GM12878 (cell line): ENCODE results near the gene TBX10. TPM values are rescaled to one million over a fixed set of nuclear protein-coding genes. Genes with fewer than 3 reads are reported as not detected.

Experiments used
- BACH1 ChIP-seq: fragments of 450-650 bp; IDR thresholded peaks from 2 replicates; pipeline ENCODE4 v1.6.1; 2017; ENCODE audit warnings: mild to moderate bottlenecking, borderline replicate concordance
- CBX5 ChIP-seq: sonication (generic); IDR thresholded peaks from 2 replicates; pipeline ENCODE4 v1.6.1; 2016; ENCODE audit warnings: low read depth, moderate library complexity, mild to moderate bottlenecking, inconsistent platforms
- CHD4 ChIP-seq: fragments of 200-600 bp; sonication (generic); IDR thresholded peaks from 2 replicates; pipeline ENCODE4 v1.6.1; 2016; ENCODE audit warnings: mild to moderate bottlenecking
- CREM ChIP-seq: IDR thresholded peaks from 2 replicates; pipeline ENCODE4 v1.6.1; 2014; ENCODE audit warnings: antibody characterized with exemption, low read depth
- EZH2 ChIP-seq: IDR thresholded peaks from 2 replicates; pipeline ENCODE4 v1.6.1; 2012; ENCODE audit warnings: low read depth, mild to moderate bottlenecking, control low read depth, inconsistent platforms, low read length, borderline replicate concordance; ENCODE audit not compliant: control insufficient read depth
- FOS ChIP-seq: IDR thresholded peaks from 3 replicates; pipeline ENCODE4 v1.6.1; 2011; ENCODE audit warnings: borderline replicate concordance; ENCODE audit not compliant: insufficient read length; ENCODE audit errors: extremely low read depth
- FOXK2 ChIP-seq: fragments of 450-650 bp; IDR thresholded peaks from 2 replicates; pipeline ENCODE4 v1.6.1; 2017; ENCODE audit warnings: mild to moderate bottlenecking, moderate library complexity
- IRF3 ChIP-seq: fragments of 450-650 bp; IDR thresholded peaks from 2 replicates; pipeline ENCODE4 v1.6.1; 2014; ENCODE audit warnings: mild to moderate bottlenecking
- JUND ChIP-seq: IDR thresholded peaks from 2 replicates; pipeline ENCODE4 v1.6.1; 2012; ENCODE audit warnings: low read depth, mild to moderate bottlenecking, low read length, improper control_type of control experiment, moderate library complexity
- LARP7 ChIP-seq: fragments of 450-650 bp; IDR thresholded peaks from 2 replicates; pipeline ENCODE4 v1.6.1; 2017; ENCODE audit warnings: mild to moderate bottlenecking
- MEF2A ChIP-seq: IDR thresholded peaks from 2 replicates; pipeline ENCODE4 v1.6.1; 2011; ENCODE audit warnings: low read depth, mild to moderate bottlenecking, low read length, moderate library complexity; ENCODE audit not compliant: insufficient read depth
- MYC ChIP-seq: IDR thresholded peaks from 2 replicates; pipeline ENCODE4 v1.6.1; 2011; ENCODE audit warnings: mild to moderate bottlenecking, low read length, moderate library complexity, inconsistent platforms; ENCODE audit not compliant: insufficient read depth, insufficient replicate concordance, insufficient read length, severe bottlenecking
- NFXL1 ChIP-seq: fragments of 450-650 bp; IDR thresholded peaks from 2 replicates; pipeline ENCODE4 v1.6.1; 2017; ENCODE audit warnings: antibody characterized with exemption, mild to moderate bottlenecking, borderline replicate concordance
- PKNOX1 ChIP-seq: fragments of 450-650 bp; IDR thresholded peaks from 2 replicates; pipeline ENCODE4 v1.6.1; 2016; ENCODE audit warnings: mild to moderate bottlenecking
- POLR2AphosphoS2 ChIP-seq: IDR thresholded peaks from 2 replicates; pipeline ENCODE4 v1.6.1; 2011; ENCODE audit warnings: low read depth, mild to moderate bottlenecking, low read length, improper control_type of control experiment, moderate library complexity
- POLR2AphosphoS5 ChIP-seq: IDR thresholded peaks from 2 replicates; pipeline ENCODE4 v1.6.1; 2011; ENCODE audit warnings: mild to moderate bottlenecking, low read length, inconsistent platforms
- POU2F2 ChIP-seq: IDR thresholded peaks from 3 replicates; pipeline ENCODE4 v1.6.1; 2011; ENCODE audit warnings: low read depth, mild to moderate bottlenecking, low read length, borderline replicate concordance
- RB1 ChIP-seq: fragments of 450-650 bp; formaldehyde crosslinking; IDR thresholded peaks from 2 replicates; pipeline ENCODE4 v1.6.1; 2017; ENCODE audit warnings: mild to moderate bottlenecking, borderline replicate concordance
- SMAD5 ChIP-seq: IDR thresholded peaks from 2 replicates; pipeline ENCODE4 v1.6.1; 2016; ENCODE audit warnings: antibody characterized with exemption, low read depth
- SP1 ChIP-seq: IDR thresholded peaks from one replicate; pipeline ENCODE4 v1.6.1; 2011; ENCODE audit warnings: low read depth, low read length
- SPI1 ChIP-seq: IDR thresholded peaks from 2 replicates; pipeline ENCODE4 v1.6.1; 2011; ENCODE audit warnings: low read depth, mild to moderate bottlenecking, low read length, moderate library complexity, borderline replicate concordance; ENCODE audit not compliant: insufficient read depth
- SUPT20H ChIP-seq: IDR thresholded peaks from 2 replicates; pipeline ENCODE4 v1.6.1; 2011; ENCODE audit warnings: low read depth, mild to moderate bottlenecking, low read length, moderate library complexity, borderline replicate concordance; ENCODE audit not compliant: control insufficient read depth
- SUZ12 ChIP-seq: fragments of 200-600 bp; sonication (generic); IDR thresholded peaks from one replicate; pipeline ENCODE4 v1.6.1; 2018; ENCODE audit warnings: antibody characterized with exemption, mild to moderate bottlenecking; ENCODE audit not compliant: unreplicated experiment
- ZBTB11 ChIP-seq: fragments of 450-650 bp; formaldehyde crosslinking; IDR thresholded peaks from 2 replicates; pipeline ENCODE4 v1.5.0; 2022; ENCODE audit warnings: mild to moderate bottlenecking, missing genetic modification characterization
- ZNF622 ChIP-seq: fragments of 450-650 bp; IDR thresholded peaks from 2 replicates; pipeline ENCODE4 v1.6.1; 2017; ENCODE audit warnings: mild to moderate bottlenecking, inconsistent platforms
- polyA plus RNA-seq, 11 experiments: library from polyadenylated mRNA; depleted of rRNA in 4 of 11; unstranded in 6 of 11; stranded (reverse) in 5 of 11; fragments of >200 nt; fragmentation: Nextera tagmentation in 4 of 11; fragmentation: Illumina TruSeq in 1 of 11; extraction: Ambion mirVana in 4 of 11; extraction: Trizol in 1 of 11; gene quantifications; 1 replicate in 1 of 11; 2 replicates in 10 of 11; pipeline versions ENCODE4 v1.2.1 to v1.2.3, GENCODE V29; 2011 to 2016; ENCODE audit warnings: inconsistent platforms in 2 of 11, missing spikeins in 2 of 11, low read depth in 1 of 11
- total RNA-seq, 4 experiments: library from RNA; depleted of rRNA in 3 of 4; stranded (reverse); fragments of >200 nt in 3 of 4; fragmentation: Illumina TruSeq in 1 of 4; extraction: Trizol in 1 of 4; gene quantifications; 2 replicates each; pipeline versions ENCODE4 v1.2.1 to v1.2.3, GENCODE V29; 2013 to 2021

Gene TBX10
- total and polyA plus RNA-seq, 10 of the 15 experiments (the other 5 are each of a cell fraction or from before 2014, with no cell fraction given), result 0.10 to 0.44 (median 0.20) TPM; not detected in 4

- TF ChIP-seq PKNOX1 (no peak), EZH2 (no peak), ZBTB11 (no peak), POLR2AphosphoS2 (no peak; the same call in 1 of the 2 replicates), FOS (no peak), JUND (no peak), CREM (no peak; the same call in 1 of the 2 replicates), SMAD5 (no peak), ZNF622 (no peak), SUZ12 (no peak), SPI1 (no peak), POU2F2 (0 out of 3 replicates have a peak, but pooled peaks have one; percentile 15), SP1 (peak; percentile 28), RB1 (peak; percentile 67; the same call in 1 of the 2 replicates), IRF3 (no peak), CHD4 (no peak), NFXL1 (no peak), MYC (no peak), CBX5 (no peak), BACH1 (peak; percentile 74; the same call in 1 of the 2 replicates), LARP7 (peak; percentile 82), SUPT20H (no peak), POLR2AphosphoS5 (peak; percentile 48; the same call in 1 of the 2 replicates), FOXK2 (no peak), MEF2A (no peak)
Observed at GRCh38 chr11:67630228-67630942, 9.2 kb downstream of the TBX10 start (continued).
